ENCODE measurements around the gene ADAMTS19. TPM values are rescaled to one million over a fixed set of nuclear protein-coding genes. Genes with fewer than 3 reads are reported as not detected.

The ADAMTS19 gene
- total RNA-seq, 1 donor from 2014 or later = 0.08 TPM

DNA sequence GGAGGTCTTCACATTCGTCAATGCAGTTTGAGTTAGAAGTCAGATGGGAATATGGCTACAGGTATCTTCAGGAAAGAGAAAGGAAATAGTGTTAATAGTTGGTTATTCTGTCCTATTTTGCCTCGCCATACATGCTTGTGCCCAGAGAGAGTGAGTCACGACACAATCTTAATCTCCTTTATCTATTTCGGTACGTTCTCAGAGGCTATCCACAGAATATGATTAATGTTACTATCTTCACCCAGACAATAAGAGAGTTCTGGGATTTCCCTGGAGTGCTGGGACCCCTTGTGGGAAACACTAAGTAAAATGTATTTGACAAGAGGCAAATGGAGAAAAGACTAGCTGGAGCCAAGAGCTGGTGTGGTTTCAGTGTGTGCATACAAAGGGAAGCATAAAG is 313.3 kb downstream of the ADAMTS19 start:
- H3K4me3 Mint-ChIP-seq (ENCODE audit: unreplicated experiment) = no peak overlapping the region
- peaks cover 4% of the 10 kb centered on the region for H3K4me1 Mint-ChIP-seq (ENCODE audit: unreplicated experiment)
- no peak for TF ChIP-seq CTCF (IDR thresholded peaks at IDR 0.05)
- no peaks in the 10 kb centered on the region for H3K27me3 Mint-ChIP-seq (ENCODE audit: unreplicated experiment)
- peaks cover 4% of the 10 kb centered on the region for H3K9me3 Mint-ChIP-seq (ENCODE audit: unreplicated experiment)
- H3K36me3 Mint-ChIP-seq (ENCODE audit: unreplicated experiment) = peaks cover 1% of the 10 kb centered on the region
- H3K27ac Mint-ChIP-seq (ENCODE audit: unreplicated experiment) = no peak overlapping the region
- no peak for DNase-seq (ENCODE audit: extremely low spot score, unreplicated experiment)

DNA sequence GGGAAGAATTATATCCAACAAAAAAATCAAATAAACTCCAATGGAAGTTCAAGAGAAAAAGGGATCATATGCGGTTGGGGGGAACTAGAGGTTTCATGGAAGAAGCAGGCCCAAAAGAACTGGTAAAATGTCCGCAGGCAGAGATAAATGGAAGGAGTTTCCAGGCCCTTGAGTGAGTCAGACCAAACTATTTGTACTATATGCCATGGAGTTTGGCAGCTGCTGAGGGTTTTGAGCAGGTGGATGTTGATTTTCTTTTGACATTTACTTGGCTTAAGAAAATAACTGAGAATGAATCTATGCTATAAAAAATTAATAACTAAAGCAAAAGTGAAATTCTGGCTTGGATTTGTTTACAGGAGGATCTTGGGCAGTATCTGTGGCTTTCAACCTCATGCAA is 321.5 kb downstream of the ADAMTS19 start:
- Mint-ChIP-seq H3K4me3 (ENCODE audit: unreplicated experiment) (no peak overlapping the region), H3K27ac (ENCODE audit: unreplicated experiment) (no peak overlapping the region), H3K27me3 (ENCODE audit: unreplicated experiment) (no peaks in the 10 kb centered on the region), H3K9me3 (ENCODE audit: unreplicated experiment) (peaks cover 4% of the 10 kb centered on the region), H3K4me1 (ENCODE audit: unreplicated experiment) (no peaks in the 10 kb centered on the region), H3K36me3 (ENCODE audit: unreplicated experiment) (peaks cover 2% of the 10 kb centered on the region)
- DNase-seq (ENCODE audit: extremely low spot score, unreplicated experiment) = no peak
- TF ChIP-seq CTCF (IDR thresholded peaks at IDR 0.05) = no peak
